OCI-LY1 (cell line): ENCODE data around the gene CACNA1I.

Experiments used
- EZH2 ChIP-seq: fragments of 200-600 bp; sonication (generic), shearing (Covaris generic); IDR thresholded peaks from 2 replicates; pipeline ENCODE4 v1.8.0; 2017; ENCODE audit warnings: borderline replicate concordance, mixed run types, mild to moderate bottlenecking, antibody characterized with exemption, low read length, moderate library complexity, mixed read lengths
- TF ChIP-seq, protein P1 (sequence below): fragments of 200-600 bp; sonication (generic), shearing (Covaris generic); IDR thresholded peaks from 2 replicates; pipeline ENCODE4 v1.5.1; 2017; ENCODE audit warnings: mild to moderate bottlenecking, antibody characterized with exemption, low read length, moderate library complexity, mixed read lengths

DNA sequence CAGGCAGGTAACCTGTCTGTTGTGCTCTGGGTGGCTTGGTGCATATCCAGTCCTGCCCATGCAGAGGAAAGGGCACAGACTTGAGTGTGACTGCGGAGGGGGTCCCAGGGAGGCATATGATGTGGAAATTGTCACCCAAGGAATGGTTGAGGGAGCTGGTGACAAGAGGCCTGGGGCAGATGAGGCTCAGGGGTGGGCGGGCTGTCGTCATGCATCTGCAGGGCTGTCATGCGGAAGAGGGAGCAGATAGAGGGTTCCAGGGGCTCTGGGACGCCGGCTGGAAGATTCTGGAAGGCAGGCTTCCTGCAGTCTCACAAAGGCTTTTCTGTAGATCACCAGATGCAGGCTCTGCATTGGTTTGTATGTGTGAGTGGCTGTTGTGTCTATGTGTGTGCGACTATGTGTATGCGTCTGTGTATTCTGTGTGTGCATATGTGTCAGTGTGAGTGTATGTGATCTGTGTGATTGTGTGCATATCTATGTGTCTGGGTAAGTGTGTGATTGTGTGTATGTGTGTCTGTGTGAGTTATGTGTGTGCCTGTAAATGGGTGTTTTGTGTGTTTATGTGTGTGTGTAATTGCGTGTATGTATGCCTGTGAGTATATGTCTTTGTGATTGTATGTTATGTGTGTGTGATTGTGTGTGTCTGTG is 7.6 kb upstream of the CACNA1I start:
- TF ChIP-seq, protein P1, sequence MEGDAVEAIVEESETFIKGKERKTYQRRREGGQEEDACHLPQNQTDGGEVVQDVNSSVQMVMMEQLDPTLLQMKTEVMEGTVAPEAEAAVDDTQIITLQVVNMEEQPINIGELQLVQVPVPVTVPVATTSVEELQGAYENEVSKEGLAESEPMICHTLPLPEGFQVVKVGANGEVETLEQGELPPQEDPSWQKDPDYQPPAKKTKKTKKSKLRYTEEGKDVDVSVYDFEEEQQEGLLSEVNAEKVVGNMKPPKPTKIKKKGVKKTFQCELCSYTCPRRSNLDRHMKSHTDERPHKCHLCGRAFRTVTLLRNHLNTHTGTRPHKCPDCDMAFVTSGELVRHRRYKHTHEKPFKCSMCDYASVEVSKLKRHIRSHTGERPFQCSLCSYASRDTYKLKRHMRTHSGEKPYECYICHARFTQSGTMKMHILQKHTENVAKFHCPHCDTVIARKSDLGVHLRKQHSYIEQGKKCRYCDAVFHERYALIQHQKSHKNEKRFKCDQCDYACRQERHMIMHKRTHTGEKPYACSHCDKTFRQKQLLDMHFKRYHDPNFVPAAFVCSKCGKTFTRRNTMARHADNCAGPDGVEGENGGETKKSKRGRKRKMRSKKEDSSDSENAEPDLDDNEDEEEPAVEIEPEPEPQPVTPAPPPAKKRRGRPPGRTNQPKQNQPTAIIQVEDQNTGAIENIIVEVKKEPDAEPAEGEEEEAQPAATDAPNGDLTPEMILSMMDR: no peak
- TF ChIP-seq EZH2: no peak
